ENCODE results near the gene SNTB2. TPM values are rescaled to one million over a fixed set of nuclear protein-coding genes. Genes with fewer than 3 reads are reported as not detected.
A peak's percentile ranks its signal among the peaks of the same experiment; 100 is the strongest.

SNTB2 gene
- total and polyA plus RNA-seq, 2 of the 13 experiments (the other 11 are each of a cell fraction or from before 2014, with no cell fraction given), result 11.5 to 19.2 TPM

- Histone ChIP-seq H3K27me3 (ENCODE audit: control insufficient read depth in 1 of 2, insufficient read depth in 2 of 2, low read length in 2 of 2) (no peaks in the 10 kb centered on the region), H3K9me3 (ENCODE audit: low read length) (no peaks in the 10 kb centered on the region), H3K79me2 (ENCODE audit: insufficient read depth, low read length) (peaks cover 24% of the 10 kb centered on the region), H3K4me3 (replicated peaks in 1 of 3; ENCODE audit: insufficient read depth in 1 of 3, low read depth in 2 of 3, low read length in 3 of 3) (no peak overlapping the region), H4K20me1 (ENCODE audit: insufficient read depth, low read length) (0 out of 2 replicates have a peak, but pooled peaks cover 4% of the 10 kb centered on the region), H3K27ac (ENCODE audit: extremely low read length, insufficient read depth, low read length) (no peak overlapping the region), H3K4me2 (ENCODE audit: low read depth, low read length) (no peak overlapping the region), H3K9ac (ENCODE audit: insufficient read depth, low read depth, low read length) (no peak overlapping the region), H3K4me1 (ENCODE audit: insufficient read depth, low read length) (peaks cover 27% of the 10 kb centered on the region), H2AFZ (ENCODE audit: low read length) (no peak overlapping the region), H3K36me3 (replicated peaks in 1 of 2; ENCODE audit: control insufficient read depth in 1 of 2, insufficient read depth in 2 of 2, low read length in 2 of 2) (peaks cover 44 to 65% of the 10 kb centered on the region in 2 experiments)
- FAIRE-seq (no peak), DNase-seq (ENCODE audit: low spot score) (no peak), ATAC-seq (no peak)
- in situ Hi-C loops (cut with HindIII; ENCODE audit: extremely low pct_ligation_motif_present, low pct_unique_long_range_greater_than_20kb) (no loop called here), intact Hi-C loops (cut with micrococcal nuclease; ENCODE audit: unreplicated experiment) (no loop called here)
- BruUV-seq (replicated peaks), result no TSS peak
- TF ChIP-seq ZNF790 (CRISPR knock-in tag; IDR thresholded peaks at IDR 0.05; ENCODE audit: borderline replicate concordance), result no peak
- TF ChIP-seq HNRNPL (IDR thresholded peaks at IDR 0.05; ENCODE audit: low read depth, low read length), result 0 out of 2 replicates have a peak, but pooled peaks have one; percentile 45
- no peak for TF ChIP-seq EZH2 (conservative IDR thresholded peaks at IDR 0.05; ENCODE audit: low read depth, low read length)
- TF ChIP-seq PRDM4 (CRISPR knock-in tag; IDR thresholded peaks at IDR 0.05; ENCODE audit: borderline replicate concordance), result no peak
- TF ChIP-seq AGO2 (optimal IDR thresholded peaks at IDR 0.05; ENCODE audit: low read depth, low read length), result peak; percentile 81
- 0 out of 2 replicates have a peak, but pooled peaks have one; percentile 41 for TF ChIP-seq CENPT (CRISPR knock-in tag; IDR thresholded peaks at IDR 0.05; ENCODE audit: low read depth)
- TF ChIP-seq SYNCRIP (IDR thresholded peaks at IDR 0.05; ENCODE audit: insufficient read depth, low read depth, low read length), result no peak
- no peak for TF ChIP-seq MXI1 (IDR thresholded peaks at IDR 0.05; ENCODE audit: borderline replicate concordance, low read depth, low read length)
- peak in 1 of 2 experiments; percentile 8; a peak in 1 of 4 replicates for TF ChIP-seq POLR2A (IDR thresholded peaks at IDR 0.05; ENCODE audit: insufficient read depth in 1 of 2, low read depth in 2 of 2, low read length in 2 of 2)
- TF ChIP-seq RERE (CRISPR knock-in tag; IDR thresholded peaks at IDR 0.05; ENCODE audit: low read depth), result no peak
- POLR2A ChIA-PET, result interaction anchor here (1.9 kb wide), 1 partner anchor 10 kb away, joined by 6 read pairs; no protein-coding TSS in a partner anchor
- 99% methylated on average over 15 of the region's 17 CpGs for WGBS (ENCODE audit: low lambda C conversion rate)
- CTCF ChIA-PET (ENCODE audit: low intra/inter-chr PET ratio, low total read pairs), result no interaction called here
Measured at GRCh38 chr16:69316595-69317034, 129.7 kb downstream of the SNTB2 start.
